HEK293 (cell line): ENCODE data around the gene KCNQ1.

Source experiments
- CTCF ChIA-PET: fragments of 350-600 bp; formaldehyde crosslinking; extraction: SDS; loops from one replicate; lab custom pipeline; 2021; ENCODE audit warnings: antibody characterized with exemption; lab: Yijun Ruan, JAX
- POLR2A ChIA-PET: fragments of 300-600 bp; formaldehyde crosslinking; extraction: SDS; loops from one replicate; lab custom pipeline; 2020; ENCODE audit warnings: antibody characterized with exemption, inconsistent platforms; lab: Yijun Ruan, JAX
- H3K27ac ChIP-seq: fragments of 200-500 bp; sonication (Bioruptor generic); 2 replicates; pipeline ENCODE4 v1.5.1; 2014; ENCODE audit warnings: low read depth, low read length, control low read depth, inconsistent platforms; ENCODE audit errors: extremely low read depth
- H3K36me3 ChIP-seq, 2 experiments: fragments of 200-500 bp in 1 of 2; sonication (Bioruptor generic) in 1 of 2; 1 replicate in 1 of 2; 2 replicates in 1 of 2; pipeline ENCODE4 v1.5.1; 2014 to 2017; ENCODE audit warnings: inconsistent platforms in 2 of 2, low read length in 2 of 2; ENCODE audit not compliant: control insufficient read depth in 2 of 2, insufficient read depth in 1 of 2
- H3K4me1 ChIP-seq: fragments of 200-500 bp; sonication (Bioruptor generic); 2 replicates; pipeline ENCODE4 v1.5.1; 2014; ENCODE audit warnings: mild to moderate bottlenecking, low read length, inconsistent platforms; ENCODE audit not compliant: control insufficient read depth, insufficient read depth
- H3K4me3 ChIP-seq: 2 replicates; pipeline ENCODE4 v1.5.1; 2011; ENCODE audit warnings: low read depth, mild to moderate bottlenecking, control low read depth, low read length, moderate library complexity
- H3K9me3 ChIP-seq: fragments of 200-500 bp; sonication (Bioruptor generic); 2 replicates; pipeline ENCODE4 v1.5.1; 2014; ENCODE audit warnings: low read depth, low read length, inconsistent platforms; ENCODE audit not compliant: control insufficient read depth, insufficient read depth
- EGR2 ChIP-seq: fragments of 450-650 bp; formaldehyde crosslinking; IDR thresholded peaks from 2 replicates; pipeline ENCODE4 v1.5.1; 2016; ENCODE audit warnings: low read depth, missing biosample characterization, missing genetic modification characterization
- IKZF3 ChIP-seq: fragments of 450-650 bp; IDR thresholded peaks from 2 replicates; pipeline ENCODE4 v1.5.0; 2018; ENCODE audit warnings: missing biosample characterization, mild to moderate bottlenecking, missing genetic modification characterization, moderate library complexity
- REPIN1 ChIP-seq: fragments of 450-650 bp; formaldehyde crosslinking; IDR thresholded peaks from 2 replicates; pipeline ENCODE4 v1.5.1; 2017; ENCODE audit warnings: missing biosample characterization, missing genetic modification characterization, low read depth
- ZBTB1 ChIP-seq: fragments of 450-650 bp; formaldehyde crosslinking; IDR thresholded peaks from 2 replicates; pipeline ENCODE4 v1.5.1; 2016; ENCODE audit warnings: missing biosample characterization, missing genetic modification characterization
- ZBTB20 ChIP-seq: fragments of 450-650 bp; formaldehyde crosslinking; IDR thresholded peaks from 2 replicates; pipeline ENCODE4 v1.5.1; 2016; ENCODE audit warnings: missing biosample characterization, missing genetic modification characterization
- ZBTB21 ChIP-seq: fragments of 450-650 bp; formaldehyde crosslinking; IDR thresholded peaks from 2 replicates; pipeline ENCODE4 v1.5.1; 2017; ENCODE audit warnings: missing biosample characterization, missing genetic modification characterization
- ZBTB49 ChIP-seq: fragments of 450-650 bp; formaldehyde crosslinking; IDR thresholded peaks from 2 replicates; pipeline ENCODE4 v1.5.1; 2016; ENCODE audit warnings: missing biosample characterization, missing genetic modification characterization, low read depth
- ZEB2 ChIP-seq: fragments of 450-650 bp; formaldehyde crosslinking; IDR thresholded peaks from 2 replicates; pipeline ENCODE4 v1.5.1; 2016; ENCODE audit warnings: missing biosample characterization, missing genetic modification characterization
- ZFHX2 ChIP-seq: fragments of 450-650 bp; formaldehyde crosslinking; conservative IDR thresholded peaks from 2 replicates; pipeline ENCODE4 v1.5.1; 2016; ENCODE audit warnings: missing biosample characterization, missing genetic modification characterization
- ZNF133 ChIP-seq: fragments of 450-650 bp; formaldehyde crosslinking; IDR thresholded peaks from 2 replicates; pipeline ENCODE4 v1.5.1; 2016; ENCODE audit warnings: missing biosample characterization, missing genetic modification characterization
- ZNF140 ChIP-seq: fragments of 450-650 bp; formaldehyde crosslinking; IDR thresholded peaks from 2 replicates; pipeline ENCODE4 v1.5.1; 2016; ENCODE audit warnings: missing biosample characterization, missing genetic modification characterization
- ZNF146 ChIP-seq: fragments of 450-650 bp; formaldehyde crosslinking; IDR thresholded peaks from 2 replicates; pipeline ENCODE4 v1.5.1; 2016; ENCODE audit warnings: missing biosample characterization, missing genetic modification characterization
- ZNF148 ChIP-seq: fragments of 450-650 bp; formaldehyde crosslinking; IDR thresholded peaks from 2 replicates; pipeline ENCODE4 v1.5.0; 2017; ENCODE audit warnings: missing biosample characterization, missing genetic modification characterization, borderline replicate concordance
- ZNF157 ChIP-seq: fragments of 450-650 bp; formaldehyde crosslinking; IDR thresholded peaks from 2 replicates; pipeline ENCODE4 v1.5.1; 2016; ENCODE audit warnings: missing biosample characterization, missing genetic modification characterization
- ZNF214 ChIP-seq: fragments of 450-650 bp; formaldehyde crosslinking; IDR thresholded peaks from 2 replicates; pipeline ENCODE4 v1.5.1; 2017; ENCODE audit warnings: missing biosample characterization, mild to moderate bottlenecking, missing genetic modification characterization, borderline replicate concordance
- ZNF529 ChIP-seq: fragments of 450-650 bp; formaldehyde crosslinking; IDR thresholded peaks from 2 replicates; pipeline ENCODE4 v1.5.1; 2017; ENCODE audit warnings: missing genetic modification characterization, missing biosample characterization; ENCODE audit not compliant: insufficient replicate concordance
- ZNF596 ChIP-seq: fragments of 450-650 bp; IDR thresholded peaks from 2 replicates; pipeline ENCODE4 v1.5.0; 2018; ENCODE audit warnings: missing biosample characterization, mild to moderate bottlenecking, missing genetic modification characterization, moderate library complexity
- ZNF621 ChIP-seq: fragments of 450-650 bp; formaldehyde crosslinking; IDR thresholded peaks from 2 replicates; pipeline ENCODE4 v1.5.1; 2017; ENCODE audit warnings: missing biosample characterization, missing genetic modification characterization
- ZNF629 ChIP-seq: fragments of 450-650 bp; formaldehyde crosslinking; IDR thresholded peaks from 2 replicates; pipeline ENCODE4 v1.5.1; 2017; ENCODE audit warnings: missing biosample characterization, missing genetic modification characterization
- ZNF707 ChIP-seq: fragments of 450-650 bp; formaldehyde crosslinking; IDR thresholded peaks from 2 replicates; pipeline ENCODE4 v1.5.1; 2016; ENCODE audit warnings: missing biosample characterization, missing genetic modification characterization
- ZNF768 ChIP-seq: fragments of 450-650 bp; formaldehyde crosslinking; IDR thresholded peaks from 2 replicates; pipeline ENCODE4 v1.5.1; 2018; ENCODE audit warnings: missing biosample characterization, mild to moderate bottlenecking, missing genetic modification characterization
- ZNF785 ChIP-seq: fragments of 450-650 bp; formaldehyde crosslinking; IDR thresholded peaks from 2 replicates; pipeline ENCODE4 v1.5.1; 2016; ENCODE audit warnings: missing biosample characterization, missing genetic modification characterization
- TF ChIP-seq, protein P1 (sequence below): fragments of 450-650 bp; formaldehyde crosslinking; IDR thresholded peaks from 2 replicates; pipeline ENCODE4; 2016; ENCODE audit warnings: missing biosample characterization, missing genetic modification characterization
- TF ChIP-seq, protein P2 (sequence below): fragments of 450-650 bp; formaldehyde crosslinking; IDR thresholded peaks from 2 replicates; pipeline ENCODE4 v1.5.1; 2016; ENCODE audit warnings: missing biosample characterization, missing genetic modification characterization
- TF ChIP-seq, protein P3 (sequence below): fragments of 450-650 bp; IDR thresholded peaks from 2 replicates; pipeline ENCODE4 v1.5.1; 2018; ENCODE audit warnings: missing biosample characterization, mild to moderate bottlenecking, missing genetic modification characterization
- TF ChIP-seq, protein P4 (sequence below): fragments of 450-650 bp; formaldehyde crosslinking; IDR thresholded peaks from 2 replicates; pipeline ENCODE4 v1.5.1; 2017; ENCODE audit warnings: missing biosample characterization, missing genetic modification characterization

KCNQ1 gene

GRCh38 chr11:2853997-2854560 is 409.3 kb downstream of the KCNQ1 start:
- H3K9me3 ChIP-seq = no peaks in the 10 kb centered on the region
- ChIA-PET CTCF (no interaction called here), POLR2A (no interaction called here)
- no peaks in the 10 kb centered on the region for H3K4me1 ChIP-seq
- H3K27ac ChIP-seq = no peak overlapping the region
- no peak for TF ChIP-seq ZBTB21 (tag by site-specific recombination)
- TF ChIP-seq ZNF768 (tag by site-specific recombination) = no peak
- TF ChIP-seq, protein P1, sequence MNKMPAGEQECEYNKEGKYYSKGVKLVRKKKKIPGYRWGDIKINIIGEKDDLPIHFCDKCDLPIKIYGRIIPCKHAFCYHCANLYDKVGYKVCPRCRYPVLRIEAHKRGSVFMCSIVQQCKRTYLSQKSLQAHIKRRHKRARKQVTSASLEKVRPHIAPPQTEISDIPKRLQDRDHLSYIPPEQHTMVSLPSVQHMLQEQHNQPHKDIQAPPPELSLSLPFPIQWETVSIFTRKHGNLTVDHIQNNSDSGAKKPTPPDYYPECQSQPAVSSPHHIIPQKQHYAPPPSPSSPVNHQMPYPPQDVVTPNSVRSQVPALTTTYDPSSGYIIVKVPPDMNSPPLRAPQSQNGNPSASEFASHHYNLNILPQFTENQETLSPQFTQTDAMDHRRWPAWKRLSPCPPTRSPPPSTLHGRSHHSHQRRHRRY = no peak
- TF ChIP-seq ZBTB20 (tag by site-specific recombination) = no peak
- TF ChIP-seq ZNF629 (tag by site-specific recombination) = no peak
- TF ChIP-seq ZNF146 (tag by site-specific recombination) = no peak
- peak; percentile 99 for TF ChIP-seq ZFHX2 (tag by site-specific recombination)
- no peak for TF ChIP-seq ZBTB49
- TF ChIP-seq ZNF785 (tag by site-specific recombination) = no peak
- TF ChIP-seq ZNF140 (tag by site-specific recombination) = no peak
- peak; percentile 100 for TF ChIP-seq EGR2
- TF ChIP-seq ZBTB1 = no peak
- 0 out of 2 replicates have a peak, but pooled peaks have one; percentile 28 for TF ChIP-seq ZNF148 (tag by site-specific recombination)
- TF ChIP-seq ZNF707 (tag by site-specific recombination) = no peak
- TF ChIP-seq, protein P2, sequence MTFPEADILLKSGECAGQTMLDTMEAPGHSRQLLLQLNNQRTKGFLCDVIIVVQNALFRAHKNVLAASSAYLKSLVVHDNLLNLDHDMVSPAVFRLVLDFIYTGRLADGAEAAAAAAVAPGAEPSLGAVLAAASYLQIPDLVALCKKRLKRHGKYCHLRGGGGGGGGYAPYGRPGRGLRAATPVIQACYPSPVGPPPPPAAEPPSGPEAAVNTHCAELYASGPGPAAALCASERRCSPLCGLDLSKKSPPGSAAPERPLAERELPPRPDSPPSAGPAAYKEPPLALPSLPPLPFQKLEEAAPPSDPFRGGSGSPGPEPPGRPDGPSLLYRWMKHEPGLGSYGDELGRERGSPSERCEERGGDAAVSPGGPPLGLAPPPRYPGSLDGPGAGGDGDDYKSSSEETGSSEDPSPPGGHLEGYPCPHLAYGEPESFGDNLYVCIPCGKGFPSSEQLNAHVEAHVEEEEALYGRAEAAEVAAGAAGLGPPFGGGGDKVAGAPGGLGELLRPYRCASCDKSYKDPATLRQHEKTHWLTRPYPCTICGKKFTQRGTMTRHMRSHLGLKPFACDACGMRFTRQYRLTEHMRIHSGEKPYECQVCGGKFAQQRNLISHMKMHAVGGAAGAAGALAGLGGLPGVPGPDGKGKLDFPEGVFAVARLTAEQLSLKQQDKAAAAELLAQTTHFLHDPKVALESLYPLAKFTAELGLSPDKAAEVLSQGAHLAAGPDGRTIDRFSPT (tag by site-specific recombination) = no peak
- TF ChIP-seq ZNF596 (tag by site-specific recombination) = no peak
- TF ChIP-seq ZNF529 (tag by site-specific recombination) = no peak
- TF ChIP-seq ZEB2 = no peak
- TF ChIP-seq, all 188 proteins: peak for 3
- Histone ChIP-seq H3K36me3 (no peaks in the 10 kb centered on the region), H3K4me3 (no peak overlapping the region)

DNA sequence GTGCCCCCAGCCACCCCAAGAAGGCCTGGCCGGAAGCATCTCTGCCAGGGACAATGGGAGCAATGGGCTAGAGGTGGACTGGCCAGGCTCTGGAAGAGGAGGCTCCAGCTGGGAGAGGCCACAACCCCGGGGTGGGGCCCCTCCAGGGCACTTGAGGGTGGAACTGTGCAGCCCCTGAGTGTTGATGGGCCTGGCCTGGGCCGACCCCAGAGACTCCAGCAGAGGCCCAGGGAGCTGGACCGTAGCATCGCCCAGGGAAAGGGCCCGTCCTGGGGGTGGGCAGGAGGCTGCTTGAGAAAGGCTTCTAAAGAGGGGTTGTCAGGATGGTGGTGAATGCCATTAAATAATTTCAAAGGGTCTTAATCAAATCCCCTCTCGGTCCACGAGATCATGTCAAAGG is 410.4 kb downstream of the KCNQ1 start:
- Histone ChIP-seq H3K9me3 (no peaks in the 10 kb centered on the region), H3K4me1 (no peaks in the 10 kb centered on the region), H3K27ac (no peak overlapping the region), H3K4me3 (no peak overlapping the region), H3K36me3 (no peaks in the 10 kb centered on the region)
- TF ChIP-seq IKZF3 = no peak
- TF ChIP-seq ZNF133 (tag by site-specific recombination) = no peak
- no peak for TF ChIP-seq REPIN1
- TF ChIP-seq ZNF214 = no peak
- TF ChIP-seq, protein P3, sequence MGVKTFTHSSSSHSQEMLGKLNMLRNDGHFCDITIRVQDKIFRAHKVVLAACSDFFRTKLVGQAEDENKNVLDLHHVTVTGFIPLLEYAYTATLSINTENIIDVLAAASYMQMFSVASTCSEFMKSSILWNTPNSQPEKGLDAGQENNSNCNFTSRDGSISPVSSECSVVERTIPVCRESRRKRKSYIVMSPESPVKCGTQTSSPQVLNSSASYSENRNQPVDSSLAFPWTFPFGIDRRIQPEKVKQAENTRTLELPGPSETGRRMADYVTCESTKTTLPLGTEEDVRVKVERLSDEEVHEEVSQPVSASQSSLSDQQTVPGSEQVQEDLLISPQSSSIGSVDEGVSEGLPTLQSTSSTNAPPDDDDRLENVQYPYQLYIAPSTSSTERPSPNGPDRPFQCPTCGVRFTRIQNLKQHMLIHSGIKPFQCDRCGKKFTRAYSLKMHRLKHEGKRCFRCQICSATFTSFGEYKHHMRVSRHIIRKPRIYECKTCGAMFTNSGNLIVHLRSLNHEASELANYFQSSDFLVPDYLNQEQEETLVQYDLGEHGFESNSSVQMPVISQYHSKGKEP (tag by site-specific recombination) = no peak
- no peak for TF ChIP-seq ZNF621 (tag by site-specific recombination)
- TF ChIP-seq, protein P4, sequence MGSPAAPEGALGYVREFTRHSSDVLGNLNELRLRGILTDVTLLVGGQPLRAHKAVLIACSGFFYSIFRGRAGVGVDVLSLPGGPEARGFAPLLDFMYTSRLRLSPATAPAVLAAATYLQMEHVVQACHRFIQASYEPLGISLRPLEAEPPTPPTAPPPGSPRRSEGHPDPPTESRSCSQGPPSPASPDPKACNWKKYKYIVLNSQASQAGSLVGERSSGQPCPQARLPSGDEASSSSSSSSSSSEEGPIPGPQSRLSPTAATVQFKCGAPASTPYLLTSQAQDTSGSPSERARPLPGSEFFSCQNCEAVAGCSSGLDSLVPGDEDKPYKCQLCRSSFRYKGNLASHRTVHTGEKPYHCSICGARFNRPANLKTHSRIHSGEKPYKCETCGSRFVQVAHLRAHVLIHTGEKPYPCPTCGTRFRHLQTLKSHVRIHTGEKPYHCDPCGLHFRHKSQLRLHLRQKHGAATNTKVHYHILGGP = no peak
- no peak for TF ChIP-seq ZNF157
- POLR2A ChIA-PET = no interaction called here
- CTCF ChIA-PET = no interaction called here
